Measurements from ENCODE around the gene SMAD4.
"Not testable (repeated sequence)": the region's sequence is repeated elsewhere in the genome, so short reads cannot be mapped to it uniquely, and the experiment has no call there.

SMAD4 gene

GRCh38 chr18:51119561-51119960, 89.5 kb downstream of the SMAD4 start:
- H3K4me1 ChIP-seq (ENCODE audit: insufficient read depth, insufficient read length); DNase-seq (ENCODE audit: low read depth, low spot score); H3K36me3 ChIP-seq (ENCODE audit: insufficient read depth, insufficient read length, low read length); H3K9ac ChIP-seq (ENCODE audit: insufficient read length, low read depth); H3K27me3 ChIP-seq (ENCODE audit: insufficient read depth, insufficient read length); H3K4me3 ChIP-seq (ENCODE audit: insufficient read length, low read depth): not testable (repeated sequence)
- H3K9me3 ChIP-seq (ENCODE audit: insufficient read depth, low read length): peaks cover 26% of the 10 kb centered on the region; the same call in 1 of the 2 replicates

DNA sequence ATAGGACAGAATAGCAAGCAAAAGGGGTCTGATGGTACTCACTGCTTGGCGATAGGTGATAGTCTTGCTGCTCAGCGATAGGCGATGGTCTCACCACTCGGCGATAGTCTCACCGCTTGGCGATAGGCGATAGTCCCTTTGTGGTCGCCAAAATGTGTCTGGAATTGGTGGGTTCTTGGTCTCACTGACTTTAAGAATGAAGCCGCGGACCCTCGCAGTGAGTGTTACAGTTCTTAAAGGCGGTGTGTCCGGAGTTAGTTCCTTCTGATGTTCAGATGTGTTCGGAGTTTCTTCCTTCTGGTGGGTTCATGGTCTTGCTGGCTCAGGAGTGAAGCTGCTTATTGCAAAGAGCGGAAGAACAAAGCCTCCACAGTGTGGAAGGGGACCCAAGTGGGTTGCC, 90.0 kb downstream of the SMAD4 start:
- not testable (repeated sequence) for DNase-seq (ENCODE audit: low read depth, low spot score)
- H3K9me3 ChIP-seq (ENCODE audit: insufficient read depth, low read length): peaks cover 26% of the 10 kb centered on the region; the same call in 1 of the 2 replicates

GRCh38 chr18:51120809-51121596, 91.0 kb downstream of the SMAD4 start:
- H3K27me3 ChIP-seq (ENCODE audit: insufficient read depth, insufficient read length): no peaks in the 10 kb centered on the region

More for the DNA sequence above, 90.0 kb downstream of the SMAD4 start:
- H3K4me1 ChIP-seq (ENCODE audit: insufficient read depth, insufficient read length); H3K9ac ChIP-seq (ENCODE audit: insufficient read length, low read depth); H3K4me3 ChIP-seq (ENCODE audit: insufficient read length, low read depth); H3K27me3 ChIP-seq (ENCODE audit: insufficient read depth, insufficient read length); H3K36me3 ChIP-seq (ENCODE audit: insufficient read depth, insufficient read length, low read length): not testable (repeated sequence)

DNA sequence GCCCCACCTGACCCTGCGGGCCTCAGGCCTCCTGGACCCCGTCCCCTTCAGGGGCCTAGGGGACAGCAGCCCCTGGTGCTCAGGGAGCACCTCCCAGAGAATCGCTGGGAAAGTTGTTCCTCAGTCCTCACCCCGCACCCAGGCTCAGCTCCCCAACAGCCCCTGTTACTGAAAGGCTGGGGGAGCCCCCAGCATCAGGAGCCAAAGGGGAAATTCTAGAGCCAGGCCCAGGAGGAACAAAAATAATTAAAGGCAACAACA, 91.5 kb downstream of the SMAD4 start:
- TF ChIP-seq ZNF274 (IDR thresholded peaks at IDR 0.05; ENCODE audit: low read depth, low read length): no peak
- TF ChIP-seq YY1 (IDR thresholded peaks at IDR 0.05; ENCODE audit: insufficient read depth, insufficient read length): no peak
- TF ChIP-seq SUZ12 (IDR thresholded peaks at IDR 0.05; ENCODE audit: extremely low read depth, insufficient read depth, insufficient read length): no peak
- H3K9me3 ChIP-seq (ENCODE audit: insufficient read depth, low read length): peaks cover 26% of the 10 kb centered on the region; the same call in 1 of the 2 replicates
- H3K9ac ChIP-seq (ENCODE audit: insufficient read length, low read depth): no peak overlapping the region
- no peaks in the 10 kb centered on the region for H3K27me3 ChIP-seq (ENCODE audit: insufficient read depth, insufficient read length)
- no peak overlapping the region for H3K4me3 ChIP-seq (ENCODE audit: insufficient read length, low read depth)
- no peaks in the 10 kb centered on the region for H3K36me3 ChIP-seq (ENCODE audit: insufficient read depth, insufficient read length, low read length)
- H3K4me1 ChIP-seq (ENCODE audit: insufficient read depth, insufficient read length): no peaks in the 10 kb centered on the region
- DNase-seq (ENCODE audit: low read depth, low spot score): no peak

More at GRCh38 chr18:51120809-51121596, 91.0 kb downstream of the SMAD4 start:
- Histone ChIP-seq H3K4me3 (ENCODE audit: insufficient read length, low read depth) (no peak overlapping the region), H3K4me1 (ENCODE audit: insufficient read depth, insufficient read length) (no peaks in the 10 kb centered on the region), H3K9ac (ENCODE audit: insufficient read length, low read depth) (no peak overlapping the region), H3K9me3 (ENCODE audit: insufficient read depth, low read length) (peaks cover 26% of the 10 kb centered on the region; the same call in 1 of the 2 replicates), H3K36me3 (ENCODE audit: insufficient read depth, insufficient read length, low read length) (no peaks in the 10 kb centered on the region)
- TF ChIP-seq YY1 (IDR thresholded peaks at IDR 0.05; ENCODE audit: insufficient read depth, insufficient read length) (no peak), SUZ12 (IDR thresholded peaks at IDR 0.05; ENCODE audit: extremely low read depth, insufficient read depth, insufficient read length) (no peak)
- DNase-seq (ENCODE audit: low read depth, low spot score): no peak

- H3K9me3 ChIP-seq (ENCODE audit: insufficient read depth, low read length): peaks cover 26% of the 10 kb centered on the region; the same call in 1 of the 2 replicates
- no peaks in the 10 kb centered on the region for H3K4me1 ChIP-seq (ENCODE audit: insufficient read depth, insufficient read length)
- no peaks in the 10 kb centered on the region for H3K36me3 ChIP-seq (ENCODE audit: insufficient read depth, insufficient read length, low read length)
- H3K9ac ChIP-seq (ENCODE audit: insufficient read length, low read depth): no peak overlapping the region
- no peak for DNase-seq (ENCODE audit: low read depth, low spot score)
- TF ChIP-seq SUZ12 (IDR thresholded peaks at IDR 0.05; ENCODE audit: extremely low read depth, insufficient read depth, insufficient read length) (no peak), YY1 (IDR thresholded peaks at IDR 0.05; ENCODE audit: insufficient read depth, insufficient read length) (no peak), ZNF274 (IDR thresholded peaks at IDR 0.05; ENCODE audit: low read depth, low read length) (no peak)
- no peaks in the 10 kb centered on the region for H3K27me3 ChIP-seq (ENCODE audit: insufficient read depth, insufficient read length)
- no peak overlapping the region for H3K4me3 ChIP-seq (ENCODE audit: insufficient read length, low read depth)
Observed at GRCh38 chr18:51122266-51123045, 92.4 kb downstream of the SMAD4 start.

DNA sequence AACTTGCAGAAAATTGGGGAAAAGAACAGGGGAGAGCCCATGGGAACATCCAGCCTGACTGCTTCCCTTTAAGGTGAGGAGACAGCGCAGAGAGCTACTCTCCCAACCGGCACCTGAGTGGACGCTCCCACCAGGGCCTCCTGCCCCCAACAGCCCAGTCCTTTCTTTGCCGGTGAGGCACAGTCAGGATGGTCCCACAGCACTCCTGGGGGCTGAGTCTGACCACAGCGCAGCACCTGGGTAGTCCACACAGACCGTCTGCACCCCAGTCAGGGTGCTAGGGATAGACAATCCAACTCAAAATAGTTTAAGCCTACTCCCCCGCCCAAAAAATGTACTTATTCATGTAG, 93.0 kb downstream of the SMAD4 start:
- H3K27me3 ChIP-seq (ENCODE audit: insufficient read depth, insufficient read length): no peaks in the 10 kb centered on the region
- H3K9ac ChIP-seq (ENCODE audit: insufficient read length, low read depth): no peak overlapping the region
- H3K9me3 ChIP-seq (ENCODE audit: insufficient read depth, low read length): peaks cover 26% of the 10 kb centered on the region; the same call in 1 of the 2 replicates
- TF ChIP-seq YY1 (IDR thresholded peaks at IDR 0.05; ENCODE audit: insufficient read depth, insufficient read length) (no peak), SUZ12 (IDR thresholded peaks at IDR 0.05; ENCODE audit: extremely low read depth, insufficient read depth, insufficient read length) (no peak)
- no peak for DNase-seq (ENCODE audit: low read depth, low spot score)
- no peaks in the 10 kb centered on the region for H3K4me1 ChIP-seq (ENCODE audit: insufficient read depth, insufficient read length)
- H3K36me3 ChIP-seq (ENCODE audit: insufficient read depth, insufficient read length, low read length): no peaks in the 10 kb centered on the region
- H3K4me3 ChIP-seq (ENCODE audit: insufficient read length, low read depth): no peak overlapping the region

GRCh38 chr18:51123481-51123880, 93.5 kb downstream of the SMAD4 start:
- H3K4me3 ChIP-seq (ENCODE audit: insufficient read length, low read depth): no peak overlapping the region
- peaks cover 26% of the 10 kb centered on the region; the same call in 1 of the 2 replicates for H3K9me3 ChIP-seq (ENCODE audit: insufficient read depth, low read length)
- no peaks in the 10 kb centered on the region for H3K27me3 ChIP-seq (ENCODE audit: insufficient read depth, insufficient read length)
- H3K4me1 ChIP-seq (ENCODE audit: insufficient read depth, insufficient read length): no peaks in the 10 kb centered on the region
- H3K36me3 ChIP-seq (ENCODE audit: insufficient read depth, insufficient read length, low read length): no peaks in the 10 kb centered on the region
- TF ChIP-seq YY1 (IDR thresholded peaks at IDR 0.05; ENCODE audit: insufficient read depth, insufficient read length) (no peak), ZNF274 (IDR thresholded peaks at IDR 0.05; ENCODE audit: low read depth, low read length) (no peak), SUZ12 (IDR thresholded peaks at IDR 0.05; ENCODE audit: extremely low read depth, insufficient read depth, insufficient read length) (no peak)
- no peak for DNase-seq (ENCODE audit: low read depth, low spot score)
- H3K9ac ChIP-seq (ENCODE audit: insufficient read length, low read depth): no peak overlapping the region
